ENCODE measurements around the gene TAF10. TPM values are rescaled to one million over a fixed set of nuclear protein-coding genes. Genes with fewer than 3 reads are reported as not detected.

The TAF10 gene
- total and polyA plus RNA-seq, 2 of the 13 experiments (the other 11 are each of a cell fraction or from before 2014, with no cell fraction given): 71.3 to 134 TPM

GRCh38 chr11:6604081-6604626 lies 7.9 kb downstream of the TAF10 start (continued):
- TF ChIP-seq REST (IDR thresholded peaks at IDR 0.05; ENCODE audit: borderline replicate concordance in 1 of 2, low read depth in 1 of 2, low read length in 2 of 2) (no peak; a peak in 1 of 4 replicates), ZNF276 (CRISPR knock-in tag; IDR thresholded peaks at IDR 0.05; ENCODE audit: low read depth) (no peak), CBX2 (IDR thresholded peaks at IDR 0.05; ENCODE audit: low read depth, low read length) (no peak), CBX2 (CRISPR knock-in tag; IDR thresholded peaks at IDR 0.05; ENCODE audit: low read depth) (no peak), ZNF33B (CRISPR knock-in tag; IDR thresholded peaks at IDR 0.05) (no peak), SMARCC2 (IDR thresholded peaks at IDR 0.05) (no peak), ZNF589 (CRISPR knock-in tag; conservative IDR thresholded peaks at IDR 0.05) (no peak), ARID3A (IDR thresholded peaks at IDR 0.05; ENCODE audit: low read depth, low read length) (no peak), ZNF672 (CRISPR knock-in tag; IDR thresholded peaks at IDR 0.05) (no peak), ZNF333 (CRISPR knock-in tag; IDR thresholded peaks at IDR 0.05; ENCODE audit: borderline replicate concordance) (no peak), MNT (IDR thresholded peaks at IDR 0.05) (no peak), ZNF451 (CRISPR knock-in tag; IDR thresholded peaks at IDR 0.05) (0 out of 2 replicates have a peak, but pooled peaks have one; percentile 20), ZNF562 (CRISPR knock-in tag; IDR thresholded peaks at IDR 0.05; ENCODE audit: borderline replicate concordance) (no peak), SNAPC4 (CRISPR knock-in tag; IDR thresholded peaks at IDR 0.05) (no peak)

All from HepG2 (cell line).